GM12878 (cell line): ENCODE measurements around the gene CSTPP1. TPM values are rescaled to one million over a fixed set of nuclear protein-coding genes. Genes with fewer than 3 reads are reported as not detected.
A peak's percentile ranks its signal among the peaks of the same experiment; 100 is the strongest.

Experiments
- ATF3 ChIP-seq: IDR thresholded peaks from 2 replicates; pipeline ENCODE4 v1.6.1; 2011; ENCODE audit warnings: low read depth, mild to moderate bottlenecking, low read length, moderate library complexity, borderline replicate concordance; ENCODE audit errors: extremely low read depth
- CBX3 ChIP-seq: fragments of 200-600 bp; sonication (generic); IDR thresholded peaks from 2 replicates; pipeline ENCODE4 v1.6.1; 2016; ENCODE audit warnings: low read depth, borderline replicate concordance
- CHD2 ChIP-seq: IDR thresholded peaks from 2 replicates; pipeline ENCODE4 v1.6.1; 2011; ENCODE audit warnings: low read depth, low read length, improper control_type of control experiment, borderline replicate concordance
- FOXM1 ChIP-seq: IDR thresholded peaks from 2 replicates; pipeline ENCODE4 v1.6.1; 2012; ENCODE audit warnings: low read depth, mild to moderate bottlenecking, inconsistent platforms, low read length, moderate library complexity
- MYB ChIP-seq: fragments of 150-350 bp; IDR thresholded peaks from 2 replicates; pipeline ENCODE4 v1.6.1; 2014; ENCODE audit warnings: mild to moderate bottlenecking, low read depth, low read length, borderline replicate concordance
- NBN ChIP-seq: fragments of 450-650 bp; IDR thresholded peaks from 2 replicates; pipeline ENCODE4 v1.6.1; 2016
- SKIL ChIP-seq: fragments of 450-650 bp; IDR thresholded peaks from 2 replicates; pipeline ENCODE4 v1.6.1; 2017; ENCODE audit warnings: mild to moderate bottlenecking, low read depth, inconsistent platforms; ENCODE audit not compliant: poor library complexity, severe bottlenecking
- SMC3 ChIP-seq: IDR thresholded peaks from 2 replicates; pipeline ENCODE4 v1.6.1; 2011; ENCODE audit warnings: low read length, improper control_type of control experiment, borderline replicate concordance
- STAT1 ChIP-seq: fragments of 450-650 bp; conservative IDR thresholded peaks from 2 replicates; pipeline ENCODE4 v1.6.1; 2014; ENCODE audit warnings: antibody characterized with exemption, mild to moderate bottlenecking
- ZBED1 ChIP-seq: IDR thresholded peaks from 2 replicates; pipeline ENCODE4 v1.6.1; 2016; ENCODE audit warnings: borderline replicate concordance
- ZNF384 ChIP-seq: IDR thresholded peaks from 2 replicates; pipeline ENCODE4 v1.6.1; 2012; ENCODE audit warnings: low read depth, mild to moderate bottlenecking, low read length, improper control_type of control experiment, borderline replicate concordance
- ZNF622 ChIP-seq: fragments of 450-650 bp; IDR thresholded peaks from 2 replicates; pipeline ENCODE4 v1.6.1; 2017; ENCODE audit warnings: mild to moderate bottlenecking, inconsistent platforms
- polyA plus RNA-seq, 11 experiments: library from polyadenylated mRNA; depleted of rRNA in 4 of 11; unstranded in 6 of 11; stranded (reverse) in 5 of 11; fragments of >200 nt; fragmentation: Nextera tagmentation in 4 of 11; fragmentation: Illumina TruSeq in 1 of 11; extraction: Ambion mirVana in 4 of 11; extraction: Trizol in 1 of 11; gene quantifications; 1 replicate in 1 of 11; 2 replicates in 10 of 11; pipeline versions ENCODE4 v1.2.1 to v1.2.3, GENCODE V29; 2011 to 2016; ENCODE audit warnings: inconsistent platforms in 2 of 11, missing spikeins in 2 of 11, low read depth in 1 of 11
- total RNA-seq, 4 experiments: library from RNA; depleted of rRNA in 3 of 4; stranded (reverse); fragments of >200 nt in 3 of 4; fragmentation: Illumina TruSeq in 1 of 4; extraction: Trizol in 1 of 4; gene quantifications; 2 replicates each; pipeline versions ENCODE4 v1.2.1 to v1.2.3, GENCODE V29; 2013 to 2021
- TF ChIP-seq, protein P1 (sequence below): fragments of 450-650 bp; conservative IDR thresholded peaks from 2 replicates; pipeline ENCODE4 v1.6.1; 2017; ENCODE audit warnings: mild to moderate bottlenecking, moderate library complexity
- TF ChIP-seq, protein P2 (sequence below): IDR thresholded peaks from 2 replicates; pipeline ENCODE4 v1.6.1; 2012; ENCODE audit warnings: low read length, inconsistent platforms
- TF ChIP-seq, protein P3 (sequence below): fragments of 450-650 bp; IDR thresholded peaks from 2 replicates; pipeline ENCODE4 v1.6.1; 2018; ENCODE audit warnings: borderline replicate concordance, mild to moderate bottlenecking; ENCODE audit not compliant: partially characterized antibody
- TF ChIP-seq, protein P4 (sequence below): fragments of 450-650 bp; IDR thresholded peaks from 2 replicates; pipeline ENCODE4 v1.6.1; 2018; ENCODE audit warnings: mild to moderate bottlenecking, low read depth, moderate library complexity; ENCODE audit not compliant: partially characterized antibody

Gene CSTPP1
- total and polyA plus RNA-seq, 10 of the 15 experiments (the other 5 are each of a cell fraction or from before 2014, with no cell fraction given): 7.1 to 23.4 (median 17.5) TPM

- TF ChIP-seq, protein P1, sequence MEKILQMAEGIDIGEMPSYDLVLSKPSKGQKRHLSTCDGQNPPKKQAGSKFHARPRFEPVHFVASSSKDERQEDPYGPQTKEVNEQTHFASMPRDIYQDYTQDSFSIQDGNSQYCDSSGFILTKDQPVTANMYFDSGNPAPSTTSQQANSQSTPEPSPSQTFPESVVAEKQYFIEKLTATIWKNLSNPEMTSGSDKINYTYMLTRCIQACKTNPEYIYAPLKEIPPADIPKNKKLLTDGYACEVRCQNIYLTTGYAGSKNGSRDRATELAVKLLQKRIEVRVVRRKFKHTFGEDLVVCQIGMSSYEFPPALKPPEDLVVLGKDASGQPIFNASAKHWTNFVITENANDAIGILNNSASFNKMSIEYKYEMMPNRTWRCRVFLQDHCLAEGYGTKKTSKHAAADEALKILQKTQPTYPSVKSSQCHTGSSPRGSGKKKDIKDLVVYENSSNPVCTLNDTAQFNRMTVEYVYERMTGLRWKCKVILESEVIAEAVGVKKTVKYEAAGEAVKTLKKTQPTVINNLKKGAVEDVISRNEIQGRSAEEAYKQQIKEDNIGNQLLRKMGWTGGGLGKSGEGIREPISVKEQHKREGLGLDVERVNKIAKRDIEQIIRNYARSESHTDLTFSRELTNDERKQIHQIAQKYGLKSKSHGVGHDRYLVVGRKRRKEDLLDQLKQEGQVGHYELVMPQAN: no peak
- peak; percentile 68 for TF ChIP-seq CHD2
- TF ChIP-seq NBN: peak; percentile 10; the same call in 1 of the 2 replicates
- TF ChIP-seq ZNF622: no peak
- no peak for TF ChIP-seq ATF3
- no peak for TF ChIP-seq ZBED1
- TF ChIP-seq ZNF384: no peak
- TF ChIP-seq, protein P2, sequence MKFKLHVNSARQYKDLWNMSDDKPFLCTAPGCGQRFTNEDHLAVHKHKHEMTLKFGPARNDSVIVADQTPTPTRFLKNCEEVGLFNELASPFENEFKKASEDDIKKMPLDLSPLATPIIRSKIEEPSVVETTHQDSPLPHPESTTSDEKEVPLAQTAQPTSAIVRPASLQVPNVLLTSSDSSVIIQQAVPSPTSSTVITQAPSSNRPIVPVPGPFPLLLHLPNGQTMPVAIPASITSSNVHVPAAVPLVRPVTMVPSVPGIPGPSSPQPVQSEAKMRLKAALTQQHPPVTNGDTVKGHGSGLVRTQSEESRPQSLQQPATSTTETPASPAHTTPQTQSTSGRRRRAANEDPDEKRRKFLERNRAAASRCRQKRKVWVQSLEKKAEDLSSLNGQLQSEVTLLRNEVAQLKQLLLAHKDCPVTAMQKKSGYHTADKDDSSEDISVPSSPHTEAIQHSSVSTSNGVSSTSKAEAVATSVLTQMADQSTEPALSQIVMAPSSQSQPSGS: no peak
- peak; percentile 84; the same call in 1 of the 2 replicates for TF ChIP-seq STAT1
- TF ChIP-seq, protein P3, sequence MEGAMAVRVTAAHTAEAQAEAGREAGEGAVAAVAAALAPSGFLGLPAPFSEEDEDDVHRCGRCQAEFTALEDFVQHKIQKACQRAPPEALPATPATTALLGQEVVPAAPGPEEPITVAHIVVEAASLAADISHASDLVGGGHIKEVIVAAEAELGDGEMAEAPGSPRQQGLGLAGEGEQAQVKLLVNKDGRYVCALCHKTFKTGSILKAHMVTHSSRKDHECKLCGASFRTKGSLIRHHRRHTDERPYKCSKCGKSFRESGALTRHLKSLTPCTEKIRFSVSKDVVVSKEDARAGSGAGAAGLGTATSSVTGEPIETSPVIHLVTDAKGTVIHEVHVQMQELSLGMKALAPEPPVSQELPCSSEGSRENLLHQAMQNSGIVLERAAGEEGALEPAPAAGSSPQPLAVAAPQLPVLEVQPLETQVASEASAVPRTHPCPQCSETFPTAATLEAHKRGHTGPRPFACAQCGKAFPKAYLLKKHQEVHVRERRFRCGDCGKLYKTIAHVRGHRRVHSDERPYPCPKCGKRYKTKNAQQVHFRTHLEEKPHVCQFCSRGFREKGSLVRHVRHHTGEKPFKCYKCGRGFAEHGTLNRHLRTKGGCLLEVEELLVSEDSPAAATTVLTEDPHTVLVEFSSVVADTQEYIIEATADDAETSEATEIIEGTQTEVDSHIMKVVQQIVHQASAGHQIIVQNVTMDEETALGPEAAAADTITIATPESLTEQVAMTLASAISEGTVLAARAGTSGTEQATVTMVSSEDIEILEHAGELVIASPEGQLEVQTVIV: peak; percentile 53
- TF ChIP-seq CBX3: no peak
- TF ChIP-seq, protein P4, sequence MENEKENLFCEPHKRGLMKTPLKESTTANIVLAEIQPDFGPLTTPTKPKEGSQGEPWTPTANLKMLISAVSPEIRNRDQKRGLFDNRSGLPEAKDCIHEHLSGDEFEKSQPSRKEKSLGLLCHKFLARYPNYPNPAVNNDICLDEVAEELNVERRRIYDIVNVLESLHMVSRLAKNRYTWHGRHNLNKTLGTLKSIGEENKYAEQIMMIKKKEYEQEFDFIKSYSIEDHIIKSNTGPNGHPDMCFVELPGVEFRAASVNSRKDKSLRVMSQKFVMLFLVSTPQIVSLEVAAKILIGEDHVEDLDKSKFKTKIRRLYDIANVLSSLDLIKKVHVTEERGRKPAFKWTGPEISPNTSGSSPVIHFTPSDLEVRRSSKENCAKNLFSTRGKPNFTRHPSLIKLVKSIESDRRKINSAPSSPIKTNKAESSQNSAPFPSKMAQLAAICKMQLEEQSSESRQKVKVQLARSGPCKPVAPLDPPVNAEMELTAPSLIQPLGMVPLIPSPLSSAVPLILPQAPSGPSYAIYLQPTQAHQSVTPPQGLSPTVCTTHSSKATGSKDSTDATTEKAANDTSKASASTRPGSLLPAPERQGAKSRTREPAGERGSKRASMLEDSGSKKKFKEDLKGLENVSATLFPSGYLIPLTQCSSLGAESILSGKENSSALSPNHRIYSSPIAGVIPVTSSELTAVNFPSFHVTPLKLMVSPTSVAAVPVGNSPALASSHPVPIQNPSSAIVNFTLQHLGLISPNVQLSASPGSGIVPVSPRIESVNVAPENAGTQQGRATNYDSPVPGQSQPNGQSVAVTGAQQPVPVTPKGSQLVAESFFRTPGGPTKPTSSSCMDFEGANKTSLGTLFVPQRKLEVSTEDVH: no peak
- TF ChIP-seq FOXM1: no peak
- no peak for TF ChIP-seq MYB
- no peak for TF ChIP-seq SKIL
- TF ChIP-seq SMC3: no peak
Observed at GRCh38 chr11:47176328-47177228, 240.0 kb downstream of the CSTPP1 start, which contains the start of gene ARFGAP2 (continued).
